HepG2 (cell line): ENCODE measurements around the gene GNAZ. TPM values are rescaled to one million over a fixed set of nuclear protein-coding genes. Genes with fewer than 3 reads are reported as not detected.

Experiments
- CSRNP1 ChIP-seq: sonication (generic); formaldehyde crosslinking; IDR thresholded peaks from 2 replicates; pipeline ENCODE4 v1.8.1; 2023; ENCODE audit warnings: mild to moderate bottlenecking, missing genetic modification reagents
- FIP1L1 ChIP-seq: fragments of 200-400 bp; formaldehyde crosslinking; IDR thresholded peaks from 2 replicates; pipeline ENCODE4 v1.6.1; 2018; ENCODE audit warnings: low read depth, mild to moderate bottlenecking, low read length, moderate library complexity, borderline replicate concordance; ENCODE audit not compliant: insufficient read depth
- HOXA7 ChIP-seq: sonication (generic); formaldehyde crosslinking; IDR thresholded peaks from 2 replicates; pipeline ENCODE4 v1.8.1; 2022; ENCODE audit warnings: mild to moderate bottlenecking, missing genetic modification reagents, moderate library complexity
- JUND ChIP-seq: sonication (generic); formaldehyde crosslinking; IDR thresholded peaks from 2 replicates; pipeline ENCODE4 v1.8.0; 2022; ENCODE audit warnings: mild to moderate bottlenecking, missing genetic modification reagents
- MAF1 ChIP-seq: sonication (generic); formaldehyde crosslinking; IDR thresholded peaks from 2 replicates; pipeline ENCODE4 v1.5.0; 2020; ENCODE audit warnings: missing genetic modification reagents, borderline replicate concordance
- MLLT10 ChIP-seq: sonication (generic); formaldehyde crosslinking; IDR thresholded peaks from 2 replicates; pipeline ENCODE4 v1.4.0; 2020; ENCODE audit warnings: missing genetic modification reagents
- NBN ChIP-seq: fragments of 450-650 bp; conservative IDR thresholded peaks from 2 replicates; pipeline ENCODE4 v1.6.1; 2017
- PLRG1 ChIP-seq: fragments of 450-650 bp; conservative IDR thresholded peaks from 2 replicates; pipeline ENCODE4 v1.6.1; 2016
- RARG ChIP-seq: sonication (generic); formaldehyde crosslinking; IDR thresholded peaks from 2 replicates; pipeline ENCODE4 v1.4.0; 2020; ENCODE audit warnings: low read depth, mild to moderate bottlenecking, missing genetic modification reagents
- SALL1 ChIP-seq: sonication (generic); formaldehyde crosslinking; IDR thresholded peaks from 2 replicates; pipeline ENCODE4 v1.8.0; 2022; ENCODE audit warnings: mild to moderate bottlenecking, missing genetic modification reagents
- TP53 ChIP-seq: sonication (generic); formaldehyde crosslinking; conservative IDR thresholded peaks from 2 replicates; pipeline ENCODE4 v1.4.0; 2020; ENCODE audit warnings: missing genetic modification reagents
- YEATS2 ChIP-seq: sonication (generic); formaldehyde crosslinking; IDR thresholded peaks from 2 replicates; pipeline ENCODE4 v1.4.0; 2020; ENCODE audit warnings: missing genetic modification reagents, borderline replicate concordance
- ZFP41 ChIP-seq: sonication (generic); formaldehyde crosslinking; IDR thresholded peaks from 2 replicates; pipeline ENCODE4 v1.4.0; 2020; ENCODE audit warnings: mild to moderate bottlenecking, missing genetic modification reagents, borderline replicate concordance
- ZFP90 ChIP-seq: sonication (generic); formaldehyde crosslinking; IDR thresholded peaks from 2 replicates; pipeline ENCODE4 v1.8.0; 2022; ENCODE audit warnings: missing genetic modification reagents, mild to moderate bottlenecking, inconsistent platforms, borderline replicate concordance
- ZFY ChIP-seq: sonication (generic); formaldehyde crosslinking; IDR thresholded peaks from 2 replicates; pipeline ENCODE4 v1.4.0; 2020; ENCODE audit warnings: missing genetic modification reagents
- ZNF121 ChIP-seq: sonication (generic); formaldehyde crosslinking; IDR thresholded peaks from 2 replicates; pipeline ENCODE4 v1.5.0; 2020; ENCODE audit warnings: mild to moderate bottlenecking, missing genetic modification reagents
- ZNF160 ChIP-seq: sonication (generic); formaldehyde crosslinking; IDR thresholded peaks from 2 replicates; pipeline ENCODE4 v1.8.0; 2022; ENCODE audit warnings: mild to moderate bottlenecking, inconsistent platforms, missing genetic modification reagents
- ZNF230 ChIP-seq: sonication (generic); formaldehyde crosslinking; IDR thresholded peaks from 2 replicates; pipeline ENCODE4 v1.4.0; 2020; ENCODE audit warnings: mild to moderate bottlenecking, missing genetic modification reagents
- ZNF709 ChIP-seq: sonication (generic); formaldehyde crosslinking; IDR thresholded peaks from 2 replicates; pipeline ENCODE4 v1.5.0; 2020; ENCODE audit warnings: mild to moderate bottlenecking, missing genetic modification reagents
- ZNF761 ChIP-seq: sonication (generic); formaldehyde crosslinking; conservative IDR thresholded peaks from 2 replicates; pipeline ENCODE4 v1.4.0; 2020; ENCODE audit warnings: mild to moderate bottlenecking, missing genetic modification reagents
- ZSCAN29 ChIP-seq: sonication (generic); formaldehyde crosslinking; conservative IDR thresholded peaks from 2 replicates; pipeline ENCODE4 v1.4.0; 2020; ENCODE audit warnings: mild to moderate bottlenecking, missing genetic modification reagents
- polyA plus RNA-seq, 8 experiments: library from polyadenylated mRNA; depleted of rRNA in 3 of 8; stranded (reverse) in 7 of 8; unstranded in 1 of 8; fragments of >200 nt; fragmentation: Illumina TruSeq in 4 of 8; extraction: Trizol in 4 of 8; gene quantifications; 2 replicates each; pipeline versions ENCODE4 v1.2.1 to v1.2.3, GENCODE V29; 2011 to 2016; ENCODE audit warnings: low read depth in 4 of 8, missing spikeins in 1 of 8, mixed read lengths in 1 of 8; ENCODE audit not compliant: insufficient read depth in 1 of 8
- total RNA-seq, 5 experiments: library from RNA; depleted of rRNA; stranded (reverse); fragments of >200 nt; fragmentation: Illumina TruSeq; extraction: Trizol; gene quantifications; 2 replicates each; pipeline ENCODE4 v1.2.3, GENCODE V29; 2016; ENCODE audit warnings: low read depth in 1 of 5

GNAZ gene
- total and polyA plus RNA-seq, 2 of the 13 experiments (the other 11 are each of a cell fraction or from before 2014, with no cell fraction given), result 11.4 to 22.3 TPM

- TF ChIP-seq CSRNP1 (CRISPR knock-in tag) (peak; percentile 35; the same call in 1 of the 2 replicates), ZNF761 (CRISPR knock-in tag) (no peak), ZNF230 (CRISPR knock-in tag) (no peak), ZFP41 (CRISPR knock-in tag) (no peak), ZFP90 (no peak), MLLT10 (no peak), PLRG1 (no peak), YEATS2 (CRISPR knock-in tag) (peak; percentile 46; the same call in 1 of the 2 replicates), ZNF121 (CRISPR knock-in tag) (no peak), ZNF709 (CRISPR knock-in tag) (no peak), RARG (CRISPR knock-in tag) (no peak), JUND (CRISPR knock-in tag) (no peak), HOXA7 (CRISPR knock-in tag) (no peak), ZFY (0 out of 2 replicates have a peak, but pooled peaks have one; percentile 17), ZSCAN29 (CRISPR knock-in tag) (0 out of 2 replicates have a peak, but pooled peaks have one; percentile 26), SALL1 (CRISPR knock-in tag) (peak; percentile 68), FIP1L1 (no peak), NBN (no peak), MAF1 (no peak), TP53 (CRISPR knock-in tag) (no peak), ZNF160 (CRISPR knock-in tag) (no peak)
- TF ChIP-seq, all 625 proteins: peak for 96
These were observed 82.2 kb downstream of the GNAZ start (continued) for GRCh38 chr22:23152238-23153114.
